Camera-type eye (tissue), 1 donor: Measurements from ENCODE around the gene NANOS1. TPM values are rescaled to one million over a fixed set of nuclear protein-coding genes. Genes with fewer than 3 reads are reported as not detected.

Experiments used
- total RNA-seq: library from RNA; depleted of rRNA; stranded (reverse); fragments of >200 nt; gene quantifications from one replicate; pipeline ENCODE4 v1.2.3, GENCODE V29; 2014

The NANOS1 gene, protein sequence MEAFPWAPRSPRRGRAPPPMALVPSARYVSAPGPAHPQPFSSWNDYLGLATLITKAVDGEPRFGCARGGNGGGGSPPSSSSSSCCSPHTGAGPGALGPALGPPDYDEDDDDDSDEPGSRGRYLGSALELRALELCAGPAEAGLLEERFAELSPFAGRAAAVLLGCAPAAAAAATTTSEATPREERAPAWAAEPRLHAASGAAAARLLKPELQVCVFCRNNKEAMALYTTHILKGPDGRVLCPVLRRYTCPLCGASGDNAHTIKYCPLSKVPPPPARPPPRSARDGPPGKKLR
- total RNA-seq: 10.8 TPM

GRCh38 chr10:119029613-119030420 lies at the start of gene NANOS1:
Gene NANOS1 (plus strand): TSS chr10:119029714. CDS start chr10:119029802, 88 bp downstream.

GRCh38 chr10:119080521-119081259 lies 51.2 kb downstream of the NANOS1 start, which contains the start of gene EIF3A:
Gene EIF3A (minus strand): TSS chr10:119080817. CDS start chr10:119080676, 141 bp downstream.

Other genes with a start within 250 kb of the NANOS1 start
- gene EIF3A, start 51.1 kb downstream of the NANOS1 start, total RNA-seq: 126 TPM
- 44.4 TPM for gene DENND10, start 74.4 kb downstream of the NANOS1 start, total RNA-seq
- gene SFXN4, start 136.0 kb downstream of the NANOS1 start, total RNA-seq: 12.5 TPM
- 99.4 TPM for gene PRDX3, start 149.1 kb downstream of the NANOS1 start, total RNA-seq
- gene GRK5, start 177.9 kb downstream of the NANOS1 start, total RNA-seq: 18.7 TPM